Colonic mucosa (tissue), 4 donors: ENCODE data around the gene PTPN4. TPM values are rescaled to one million over a fixed set of nuclear protein-coding genes. Genes with fewer than 3 reads are reported as not detected.

Source experiments
- DNase-seq: peaks from one replicate; pipeline ENCODE4 v3.0.0-alpha.2; 2020
- H3K27ac ChIP-seq: fragments of 200-600 bp; one replicate; pipeline ENCODE4 v1.8.0; 2021
- H3K27me3 ChIP-seq: fragments of 200-600 bp; one replicate; pipeline ENCODE4 v1.8.0; 2021
- H3K36me3 ChIP-seq: fragments of 200-600 bp; one replicate; pipeline ENCODE4 v1.8.0; 2021
- H3K4me1 ChIP-seq: fragments of 200-600 bp; one replicate; pipeline ENCODE4 v1.8.0; 2021; ENCODE audit warnings: mild to moderate bottlenecking
- H3K4me3 ChIP-seq: fragments of 200-600 bp; one replicate; pipeline ENCODE4 v1.8.0; 2021
- H3K9ac ChIP-seq, 2 donors: one replicate each; pipeline ENCODE4 v1.7.0; 2013; ENCODE audit warnings: control low read depth in 2 of 2, low read depth in 2 of 2, low read length in 2 of 2
- H3K9me3 ChIP-seq: fragments of 200-600 bp; one replicate; pipeline ENCODE4 v1.8.0; 2021
- intact Hi-C: fragments of 100-400 bp; cut with DNase I; formaldehyde crosslinking; loops from one replicate; pipeline ENCODE4 v1.14.1; 2022
- total RNA-seq, 2 donors: library from RNA; stranded (reverse); fragmentation: NEBNext Ultra II Directional in 1 of 2; extraction: Animal tissue kit (Norgen Biotek cat#: 25700) in 1 of 2; gene quantifications; one replicate each; pipeline ENCODE4 v1.2.1, GENCODE V29; 2021
- TF ChIP-seq, protein P1 (sequence below): fragments of 200-600 bp; IDR thresholded peaks from one replicate; pipeline ENCODE4 v1.8.0; 2022; ENCODE audit warnings: antibody characterized with exemption, mild to moderate bottlenecking
- donor health status: healthy.
- donor health status: DM: no; HTN: no; CAD: no.
- donor health status: DM: no; HTN: no; CAD: no.

PTPN4 gene
- total RNA-seq, 2 donors from 2014 or later: 20.4 to 28.2 TPM

DNA sequence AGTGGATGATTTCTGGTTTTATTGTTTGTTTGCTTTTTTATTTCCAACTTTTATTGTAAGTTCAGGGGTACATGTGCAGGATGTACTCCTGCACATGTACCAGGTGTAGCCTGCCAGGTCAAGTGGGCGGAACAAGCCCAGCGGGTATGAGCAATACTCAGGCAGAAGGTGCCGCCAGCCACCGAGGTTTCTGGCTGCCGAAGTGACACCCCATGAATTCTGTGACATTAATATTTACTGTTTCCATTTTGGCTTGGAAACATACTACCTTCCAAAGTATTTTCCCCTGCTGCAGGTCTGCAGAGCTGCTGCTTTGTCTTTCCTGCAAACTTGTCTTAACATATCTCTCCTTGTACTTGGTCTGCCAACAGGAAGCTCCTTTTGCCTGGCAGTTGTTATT lies 78.5 kb downstream of the PTPN4 start:
- TF ChIP-seq, protein P1, sequence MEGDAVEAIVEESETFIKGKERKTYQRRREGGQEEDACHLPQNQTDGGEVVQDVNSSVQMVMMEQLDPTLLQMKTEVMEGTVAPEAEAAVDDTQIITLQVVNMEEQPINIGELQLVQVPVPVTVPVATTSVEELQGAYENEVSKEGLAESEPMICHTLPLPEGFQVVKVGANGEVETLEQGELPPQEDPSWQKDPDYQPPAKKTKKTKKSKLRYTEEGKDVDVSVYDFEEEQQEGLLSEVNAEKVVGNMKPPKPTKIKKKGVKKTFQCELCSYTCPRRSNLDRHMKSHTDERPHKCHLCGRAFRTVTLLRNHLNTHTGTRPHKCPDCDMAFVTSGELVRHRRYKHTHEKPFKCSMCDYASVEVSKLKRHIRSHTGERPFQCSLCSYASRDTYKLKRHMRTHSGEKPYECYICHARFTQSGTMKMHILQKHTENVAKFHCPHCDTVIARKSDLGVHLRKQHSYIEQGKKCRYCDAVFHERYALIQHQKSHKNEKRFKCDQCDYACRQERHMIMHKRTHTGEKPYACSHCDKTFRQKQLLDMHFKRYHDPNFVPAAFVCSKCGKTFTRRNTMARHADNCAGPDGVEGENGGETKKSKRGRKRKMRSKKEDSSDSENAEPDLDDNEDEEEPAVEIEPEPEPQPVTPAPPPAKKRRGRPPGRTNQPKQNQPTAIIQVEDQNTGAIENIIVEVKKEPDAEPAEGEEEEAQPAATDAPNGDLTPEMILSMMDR: no peak

DNA sequence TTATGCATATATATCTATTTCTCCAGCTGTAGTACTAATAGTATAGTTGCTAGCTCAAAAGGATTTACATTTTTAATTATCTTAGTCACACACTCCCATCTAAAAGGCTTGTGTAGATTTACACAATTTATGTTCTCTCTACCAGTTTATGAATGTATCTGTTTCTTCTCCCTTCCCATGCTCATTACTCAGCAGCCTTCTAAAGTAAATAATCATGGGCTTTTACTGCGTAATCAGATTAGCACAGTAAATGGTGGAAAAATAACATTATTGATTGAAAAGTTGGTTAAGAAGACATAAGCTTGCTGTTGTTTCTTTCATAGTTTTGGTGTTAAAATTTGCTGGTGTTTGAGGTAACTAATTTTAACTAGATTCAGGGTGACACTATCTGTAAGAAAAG lies 81.8 kb downstream of the PTPN4 start:
- no peak for DNase-seq
- intact Hi-C loops: no loop called here

More for the DNA sequence above, 78.5 kb downstream of the PTPN4 start:
- Histone ChIP-seq H3K4me1 (peaks cover 7% of the 10 kb centered on the region), H3K27me3 (no peaks in the 10 kb centered on the region), H3K9me3 (no peaks in the 10 kb centered on the region), H3K27ac (peak overlapping the region; percentile 9), H3K4me3 (no peak overlapping the region), H3K36me3 (no peaks in the 10 kb centered on the region), H3K9ac (no peak overlapping the region)
- intact Hi-C loops: no loop called here
- peak; percentile 33 for DNase-seq

DNA sequence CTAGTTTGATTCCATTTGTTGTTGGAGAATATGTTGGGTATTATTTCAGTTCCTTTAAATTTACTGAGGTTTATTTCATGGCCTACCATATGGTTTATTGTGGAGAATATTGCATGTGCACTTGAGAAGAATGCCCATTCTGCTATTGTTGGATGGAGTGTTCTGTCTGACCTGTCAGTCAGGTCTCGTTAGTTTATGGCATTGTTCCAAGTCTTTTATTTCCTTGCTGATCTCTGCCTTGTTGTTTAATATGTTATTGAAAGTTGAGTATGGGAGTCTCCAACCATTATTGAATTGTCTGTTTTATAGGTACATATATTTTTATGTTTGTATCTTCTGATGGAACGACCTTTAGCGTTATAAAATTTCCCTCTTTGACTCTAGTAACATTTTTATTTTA lies 86.3 kb downstream of the PTPN4 start:
- no peaks in the 10 kb centered on the region for H3K4me1 ChIP-seq
- intact Hi-C loops: no loop called here
- no peaks in the 10 kb centered on the region for H3K9me3 ChIP-seq
- no peaks in the 10 kb centered on the region for H3K27me3 ChIP-seq
- no peak overlapping the region for H3K9ac ChIP-seq
- DNase-seq: no peak
- TF ChIP-seq, protein P1: no peak
- H3K27ac ChIP-seq: no peak overlapping the region
- H3K36me3 ChIP-seq: no peaks in the 10 kb centered on the region
- no peak overlapping the region for H3K4me3 ChIP-seq

More for the DNA sequence above, 81.8 kb downstream of the PTPN4 start:
- Histone ChIP-seq H3K4me3 (no peak overlapping the region), H3K4me1 (peaks cover 7% of the 10 kb centered on the region), H3K27me3 (no peaks in the 10 kb centered on the region), H3K36me3 (no peaks in the 10 kb centered on the region), H3K27ac (no peak overlapping the region), H3K9me3 (no peaks in the 10 kb centered on the region), H3K9ac (no peak overlapping the region)
- TF ChIP-seq, protein P1: no peak

DNA sequence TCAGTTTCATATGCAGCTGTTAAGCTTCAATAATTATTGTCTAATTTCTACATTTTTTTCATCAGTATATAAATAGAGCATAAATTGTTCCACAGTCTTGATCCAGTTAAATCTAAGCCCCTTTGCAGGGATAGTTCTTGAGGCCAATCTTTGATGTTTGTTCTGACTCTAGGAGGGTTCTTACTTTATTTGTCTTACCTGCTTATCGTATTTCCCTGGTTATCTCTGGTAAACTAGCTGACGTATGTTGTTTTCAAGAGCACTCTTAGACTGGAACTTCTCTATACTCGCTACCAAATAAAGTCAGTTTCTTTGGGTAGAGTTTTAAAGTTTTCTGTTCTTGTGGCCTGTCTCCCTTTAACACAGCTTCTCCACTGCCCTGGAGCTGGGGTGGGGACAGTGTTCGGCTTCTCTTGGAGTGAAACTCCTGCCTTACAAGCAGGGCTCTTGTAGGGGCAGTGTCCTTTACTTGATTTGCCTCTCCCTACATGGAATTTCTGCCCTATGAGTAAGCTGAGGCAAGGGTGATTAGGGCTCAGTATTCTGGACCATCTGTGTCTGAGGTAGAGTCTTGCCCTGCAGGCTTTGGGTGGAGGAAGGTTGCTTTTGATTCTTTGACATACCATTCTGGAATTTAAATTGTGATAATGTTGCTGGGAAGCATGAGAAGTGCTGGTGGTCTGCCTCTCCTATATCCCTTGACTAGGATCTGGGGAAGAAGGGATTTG lies 90.3 kb downstream of the PTPN4 start:
- Histone ChIP-seq H3K9ac (no peak overlapping the region), H3K27me3 (no peaks in the 10 kb centered on the region), H3K9me3 (no peaks in the 10 kb centered on the region), H3K36me3 (no peaks in the 10 kb centered on the region), H3K27ac (no peak overlapping the region), H3K4me1 (no peaks in the 10 kb centered on the region), H3K4me3 (no peak overlapping the region)
- no peak for DNase-seq
- intact Hi-C loops: no loop called here
- TF ChIP-seq, protein P1: no peak

DNA sequence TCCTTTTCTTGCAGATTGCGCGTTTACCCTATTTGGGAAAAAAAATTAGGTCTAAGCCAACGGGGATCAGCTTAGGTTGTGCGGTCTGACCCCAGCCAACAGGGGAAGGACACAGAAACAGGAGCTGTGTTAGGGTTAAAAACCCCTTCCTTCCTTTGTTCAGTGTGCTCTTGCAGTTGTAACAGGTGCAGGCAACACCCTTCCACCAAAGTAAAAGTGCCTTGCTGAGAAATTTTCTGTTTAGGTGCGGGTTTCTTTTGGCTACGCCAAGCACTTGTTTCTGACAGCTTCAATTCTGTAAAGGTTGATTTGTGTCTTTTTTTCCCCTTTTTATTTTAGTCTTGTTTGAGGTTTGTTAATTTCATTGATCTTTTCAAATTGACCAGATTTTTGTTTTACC lies 92.5 kb downstream of the PTPN4 start:
- no peaks in the 10 kb centered on the region for H3K27me3 ChIP-seq
- no peak overlapping the region for H3K27ac ChIP-seq
- TF ChIP-seq, protein P1: no peak
- no peak overlapping the region for H3K4me3 ChIP-seq
- no peaks in the 10 kb centered on the region for H3K4me1 ChIP-seq
- no peaks in the 10 kb centered on the region for H3K36me3 ChIP-seq
- no peak overlapping the region for H3K9ac ChIP-seq
- no peak for DNase-seq
- H3K9me3 ChIP-seq: no peaks in the 10 kb centered on the region
- intact Hi-C loops: no loop called here
